HG02759 (cell line): ENCODE results near the gene NYAP2.

ENCODE experiments used
- ATAC-seq: cut with Tn5 transposase; IDR thresholded peaks from one replicate; pipeline ENCODE4 v1.9.1; 2021; ENCODE audit warnings: mild to moderate bottlenecking, moderate library complexity; ENCODE audit not compliant: unreplicated experiment

The NYAP2 gene

GRCh38 chr2:225543626-225544025, 144.1 kb downstream of the NYAP2 start:
- no peak for ATAC-seq

GRCh38 chr2:225556461-225556860, 157.0 kb downstream of the NYAP2 start:
- no peak for ATAC-seq

- no peak for ATAC-seq
Measured at GRCh38 chr2:225558399-225559071, 159.0 kb downstream of the NYAP2 start.

GRCh38 chr2:225559072-225559415, 159.5 kb downstream of the NYAP2 start:
- ATAC-seq = no peak

GRCh38 chr2:225566798-225567197, 167.3 kb downstream of the NYAP2 start:
- no peak for ATAC-seq

GRCh38 chr2:225569995-225570394, 170.5 kb downstream of the NYAP2 start:
- ATAC-seq = no peak

GRCh38 chr2:225573603-225574002, 174.1 kb downstream of the NYAP2 start:
- ATAC-seq = no peak

- ATAC-seq = no peak
Measured at GRCh38 chr2:225574582-225575138, 175.2 kb downstream of the NYAP2 start.

- ATAC-seq = no peak
Measured at GRCh38 chr2:225581135-225581534, 181.6 kb downstream of the NYAP2 start.

GRCh38 chr2:225581906-225582305, 182.4 kb downstream of the NYAP2 start:
- no peak for ATAC-seq

- ATAC-seq = no peak
Measured at GRCh38 chr2:225582355-225583116, 183.0 kb downstream of the NYAP2 start.

GRCh38 chr2:225584796-225585195, 185.3 kb downstream of the NYAP2 start:
- ATAC-seq = no peak

GRCh38 chr2:225590932-225591331, 191.4 kb downstream of the NYAP2 start:
- no peak for ATAC-seq

- ATAC-seq = no peak
Measured at GRCh38 chr2:225597911-225598310, 198.4 kb downstream of the NYAP2 start.

- ATAC-seq = no peak
Measured at GRCh38 chr2:225598426-225598825, 198.9 kb downstream of the NYAP2 start.

- no peak for ATAC-seq
Measured at GRCh38 chr2:225598897-225599296, 199.4 kb downstream of the NYAP2 start.

GRCh38 chr2:225599856-225600255, 200.3 kb downstream of the NYAP2 start:
- no peak for ATAC-seq

- no peak for ATAC-seq
Measured at GRCh38 chr2:225600444-225600843, 200.9 kb downstream of the NYAP2 start.

- no peak for ATAC-seq
Measured at GRCh38 chr2:225600865-225601264, 201.4 kb downstream of the NYAP2 start.

GRCh38 chr2:225602205-225602604, 202.7 kb downstream of the NYAP2 start:
- no peak for ATAC-seq

- no peak for ATAC-seq
Measured at GRCh38 chr2:225608136-225608535, 208.6 kb downstream of the NYAP2 start.

- ATAC-seq = no peak
Measured at GRCh38 chr2:225612636-225613035, 213.1 kb downstream of the NYAP2 start.
